Measurements from ENCODE around the gene TREM1. TPM values are rescaled to one million over a fixed set of nuclear protein-coding genes. Genes with fewer than 3 reads are reported as not detected.

TREM1 gene
- total RNA-seq, 1 donor from 2014 or later = 0.13 TPM

DNA sequence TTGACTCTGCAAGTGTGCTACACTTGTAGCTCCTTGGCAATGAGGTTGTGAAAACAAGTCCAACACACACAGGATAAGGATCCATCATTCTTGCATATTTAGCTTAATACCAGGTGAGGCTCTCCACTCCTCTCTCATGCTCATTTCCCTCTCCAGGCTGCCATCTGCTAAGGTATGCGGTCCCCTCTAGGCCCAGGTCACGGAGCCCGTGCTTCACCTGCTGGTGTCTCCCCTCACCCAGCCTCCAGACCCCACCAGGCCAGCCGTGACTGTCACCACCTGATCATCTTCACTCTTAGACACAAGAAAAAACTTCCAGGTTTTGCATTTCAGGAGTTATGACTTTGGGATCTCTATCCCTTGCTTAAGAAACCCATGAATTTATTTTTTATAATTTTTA lies 34.7 kb upstream of the TREM1 start:
- no peak for DNase-seq (ENCODE audit: low read depth)
- peaks cover 10% of the 10 kb centered on the region for H3K27me3 ChIP-seq (ENCODE audit: control insufficient read depth, insufficient read depth, low read length)
- H3K36me3 ChIP-seq (ENCODE audit: control insufficient read depth, insufficient read depth, low read length) = no peaks in the 10 kb centered on the region
- TF ChIP-seq, protein P1, sequence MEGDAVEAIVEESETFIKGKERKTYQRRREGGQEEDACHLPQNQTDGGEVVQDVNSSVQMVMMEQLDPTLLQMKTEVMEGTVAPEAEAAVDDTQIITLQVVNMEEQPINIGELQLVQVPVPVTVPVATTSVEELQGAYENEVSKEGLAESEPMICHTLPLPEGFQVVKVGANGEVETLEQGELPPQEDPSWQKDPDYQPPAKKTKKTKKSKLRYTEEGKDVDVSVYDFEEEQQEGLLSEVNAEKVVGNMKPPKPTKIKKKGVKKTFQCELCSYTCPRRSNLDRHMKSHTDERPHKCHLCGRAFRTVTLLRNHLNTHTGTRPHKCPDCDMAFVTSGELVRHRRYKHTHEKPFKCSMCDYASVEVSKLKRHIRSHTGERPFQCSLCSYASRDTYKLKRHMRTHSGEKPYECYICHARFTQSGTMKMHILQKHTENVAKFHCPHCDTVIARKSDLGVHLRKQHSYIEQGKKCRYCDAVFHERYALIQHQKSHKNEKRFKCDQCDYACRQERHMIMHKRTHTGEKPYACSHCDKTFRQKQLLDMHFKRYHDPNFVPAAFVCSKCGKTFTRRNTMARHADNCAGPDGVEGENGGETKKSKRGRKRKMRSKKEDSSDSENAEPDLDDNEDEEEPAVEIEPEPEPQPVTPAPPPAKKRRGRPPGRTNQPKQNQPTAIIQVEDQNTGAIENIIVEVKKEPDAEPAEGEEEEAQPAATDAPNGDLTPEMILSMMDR (IDR thresholded peaks at IDR 0.05; ENCODE audit: insufficient read depth, low read length, poor library complexity, severe bottlenecking) = no peak
- no peak overlapping the region for H3K4me3 ChIP-seq (ENCODE audit: low read depth, low read length)

DNA sequence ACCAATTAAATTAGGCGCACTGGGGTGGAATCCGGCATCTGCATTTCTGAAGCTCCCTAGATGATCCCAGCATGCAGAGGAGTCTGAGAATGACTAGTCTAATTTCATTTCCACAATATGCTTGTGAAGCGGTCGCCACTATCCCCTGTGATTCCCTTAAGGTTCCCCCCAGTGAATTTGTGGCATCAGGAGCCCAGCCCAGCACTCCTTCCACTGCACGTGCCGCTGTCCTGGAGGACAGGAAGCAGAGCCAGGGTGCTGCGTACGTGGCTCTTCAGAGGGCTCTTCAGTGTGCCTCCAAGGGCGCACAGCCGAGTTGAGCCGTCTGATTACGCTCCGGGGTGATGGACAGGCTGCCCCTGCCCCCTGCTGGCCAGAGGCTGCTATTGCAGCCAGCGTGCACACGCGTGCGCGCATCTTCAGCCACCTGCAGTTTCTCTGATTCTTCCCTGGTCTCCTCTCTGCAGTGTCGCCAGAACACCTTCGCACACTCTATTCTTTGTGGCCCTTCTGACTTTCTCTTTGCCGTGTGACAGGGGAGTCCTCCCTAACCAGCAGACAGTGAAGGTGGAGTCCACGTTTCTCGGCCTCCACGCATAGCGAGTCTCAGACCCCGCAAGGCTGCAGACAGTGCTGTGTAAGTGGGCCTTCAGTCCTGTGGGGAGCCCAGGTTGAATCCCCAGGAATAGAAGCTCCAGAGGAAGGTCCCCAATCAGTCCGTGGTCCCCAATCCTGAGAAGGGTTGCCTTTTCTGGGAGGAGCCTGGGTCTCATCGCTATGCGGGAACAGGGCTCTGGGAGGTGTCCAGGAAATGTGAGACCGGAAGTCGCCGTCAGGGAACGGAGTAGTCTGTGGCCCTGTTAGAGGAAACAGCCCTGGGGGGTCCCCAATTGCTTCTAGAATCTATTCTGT lies 32.4 kb upstream of the TREM1 start:
- H3K36me3 ChIP-seq (ENCODE audit: control insufficient read depth, insufficient read depth, low read length) = no peaks in the 10 kb centered on the region
- peak; percentile 14 for DNase-seq (ENCODE audit: low read depth)
- TF ChIP-seq, protein P1 (IDR thresholded peaks at IDR 0.05; ENCODE audit: insufficient read depth, low read length, poor library complexity, severe bottlenecking) = peak; percentile 100
- H3K4me3 ChIP-seq (ENCODE audit: low read depth, low read length) = no peak overlapping the region
- peaks cover 5% of the 10 kb centered on the region for H3K27me3 ChIP-seq (ENCODE audit: control insufficient read depth, insufficient read depth, low read length)

DNA sequence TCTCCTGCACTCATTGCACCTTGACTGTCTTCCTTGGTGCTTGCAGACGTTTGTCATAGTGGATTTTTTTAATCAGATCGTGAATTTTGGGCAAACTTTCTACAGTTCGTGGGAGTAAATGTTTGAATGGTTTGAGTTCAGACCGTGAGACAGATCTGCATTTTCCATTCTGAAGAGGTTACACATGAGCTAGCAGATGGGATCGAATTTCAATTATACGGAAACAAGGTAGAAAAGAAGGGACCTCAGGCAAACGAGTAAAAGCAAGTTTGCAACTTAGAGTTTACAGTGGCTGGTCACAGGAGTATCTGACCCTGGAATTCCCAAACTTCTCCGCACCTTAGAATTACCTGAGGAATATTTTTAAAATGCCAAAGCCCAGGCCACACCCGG lies 31.8 kb upstream of the TREM1 start:
- Histone ChIP-seq H3K36me3 (ENCODE audit: control insufficient read depth, insufficient read depth, low read length) (no peaks in the 10 kb centered on the region), H3K4me3 (ENCODE audit: low read depth, low read length) (no peak overlapping the region), H3K27me3 (ENCODE audit: control insufficient read depth, insufficient read depth, low read length) (peaks cover 10% of the 10 kb centered on the region)
- no peak for DNase-seq (ENCODE audit: low read depth)
- TF ChIP-seq, protein P1 (IDR thresholded peaks at IDR 0.05; ENCODE audit: insufficient read depth, low read length, poor library complexity, severe bottlenecking) = no peak

DNA sequence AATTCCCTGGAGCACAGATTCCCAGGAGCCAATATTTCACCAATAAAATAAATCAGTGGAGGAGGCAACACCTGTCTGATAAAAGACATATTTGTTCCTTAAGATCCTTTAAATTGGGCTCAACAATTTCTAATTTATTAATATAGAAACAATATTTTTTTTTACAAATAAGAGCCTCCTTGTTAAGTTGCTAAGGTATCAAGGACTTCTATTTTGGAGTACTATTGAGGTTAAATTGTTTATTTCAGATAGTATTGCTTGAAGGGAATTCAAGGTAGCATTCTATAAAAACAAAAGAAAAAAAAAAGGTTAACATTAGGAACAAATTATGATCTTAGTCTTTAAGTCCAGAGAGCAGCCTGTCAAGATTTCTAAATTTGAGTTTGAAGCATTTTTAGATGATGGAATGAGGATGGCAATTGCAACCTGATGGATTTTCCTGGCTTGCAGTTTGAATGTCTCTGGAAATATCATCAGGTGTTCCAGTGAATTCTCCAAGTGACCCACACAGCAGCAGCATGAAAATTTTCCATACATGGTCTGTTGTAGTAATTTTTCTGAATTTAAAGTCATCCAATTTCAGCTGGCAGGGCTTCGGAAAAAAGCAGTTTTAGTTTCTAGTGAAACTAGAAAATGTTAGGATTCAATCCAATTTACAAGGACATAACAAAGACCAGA lies 29.6 kb upstream of the TREM1 start:
- DNase-seq (ENCODE audit: low read depth) = no peak
- H3K27me3 ChIP-seq (ENCODE audit: control insufficient read depth, insufficient read depth, low read length) = peaks cover 13% of the 10 kb centered on the region
- TF ChIP-seq, protein P1 (IDR thresholded peaks at IDR 0.05; ENCODE audit: insufficient read depth, low read length, poor library complexity, severe bottlenecking) = no peak
- H3K36me3 ChIP-seq (ENCODE audit: control insufficient read depth, insufficient read depth, low read length) = no peaks in the 10 kb centered on the region
- no peak overlapping the region for H3K4me3 ChIP-seq (ENCODE audit: low read depth, low read length)

DNA sequence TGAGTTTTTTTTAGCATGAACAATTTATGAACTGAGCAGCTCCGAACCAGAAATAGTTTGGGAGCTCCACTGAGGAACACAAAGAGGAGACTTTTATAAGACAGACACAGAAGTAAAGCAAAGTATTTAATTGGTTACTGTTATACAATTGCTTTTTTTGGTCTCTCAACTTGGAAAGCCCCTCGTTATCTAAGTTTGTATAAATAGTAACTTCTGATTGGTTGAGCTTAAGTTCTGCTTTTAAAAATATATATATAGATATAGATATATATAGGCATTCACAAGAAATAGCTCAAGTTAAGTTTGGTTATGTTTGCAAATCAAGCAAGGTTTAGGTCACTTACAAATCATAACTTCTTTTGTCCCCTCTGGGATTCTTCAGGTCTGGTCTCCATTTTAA lies 28.7 kb upstream of the TREM1 start:
- TF ChIP-seq, protein P1 (IDR thresholded peaks at IDR 0.05; ENCODE audit: insufficient read depth, low read length, poor library complexity, severe bottlenecking) = no peak
- no peaks in the 10 kb centered on the region for H3K36me3 ChIP-seq (ENCODE audit: control insufficient read depth, insufficient read depth, low read length)
- no peak for DNase-seq (ENCODE audit: low read depth)
- H3K4me3 ChIP-seq (ENCODE audit: low read depth, low read length) = no peak overlapping the region
- H3K27me3 ChIP-seq (ENCODE audit: control insufficient read depth, insufficient read depth, low read length) = peaks cover 13% of the 10 kb centered on the region
